CD14-positive monocyte (primary cell): ENCODE measurements around the gene NKAIN2. TPM values are rescaled to one million over a fixed set of nuclear protein-coding genes. Genes with fewer than 3 reads are reported as not detected.

Experiments
- DNase-seq, 3 donors: peaks; one replicate each; pipeline ENCODE4 v3.0.0-alpha.2; 2011 to 2022
- H2AFZ ChIP-seq: 2 replicates; pipeline ENCODE4 v1.6.0; 2012; ENCODE audit warnings: mild to moderate bottlenecking, low read depth, low read length, inconsistent platforms; ENCODE audit not compliant: insufficient read depth, poor library complexity, severe bottlenecking
- H3K27ac ChIP-seq, 2 donors: 1 replicate in 1 of 2; 2 replicates in 1 of 2; pipeline ENCODE4 v1.5.1; 2012 to 2013; ENCODE audit warnings: low read length in 2 of 2, control low read depth in 1 of 2, inconsistent platforms in 1 of 2, low read depth in 1 of 2, mild to moderate bottlenecking in 1 of 2
- H3K27me3 ChIP-seq, 2 donors: one replicate each; pipeline versions ENCODE4 v1.6.0 to v1.6.1; 2011 to 2013; ENCODE audit warnings: low read length in 2 of 2; ENCODE audit not compliant: control insufficient read depth in 2 of 2, insufficient read depth in 2 of 2
- H3K36me3 ChIP-seq, 2 donors: replicated peaks in 1 of 2; 1 replicate in 1 of 2; 2 replicates in 1 of 2; pipeline versions ENCODE4 v1.5.1 to v1.6.1; 2012 to 2013; ENCODE audit warnings: low read length in 2 of 2, control low read depth in 1 of 2, inconsistent platforms in 1 of 2, mild to moderate bottlenecking in 1 of 2; ENCODE audit not compliant: insufficient read depth in 2 of 2, control insufficient read depth in 1 of 2
- H3K4me1 ChIP-seq, 2 donors: 1 replicate in 1 of 2; 2 replicates in 1 of 2; pipeline versions ENCODE4 v1.5.1 to v1.6.1; 2012 to 2013; ENCODE audit warnings: low read length in 2 of 2, control low read depth in 1 of 2, inconsistent platforms in 1 of 2, mild to moderate bottlenecking in 1 of 2, moderate library complexity in 1 of 2; ENCODE audit not compliant: insufficient read depth in 2 of 2, control insufficient read depth in 1 of 2
- H3K4me2 ChIP-seq: replicated peaks from 2 replicates; pipeline ENCODE3; 2012; ENCODE audit warnings: low read length, moderate library complexity, mild to moderate bottlenecking; ENCODE audit not compliant: poor library complexity, severe bottlenecking; ENCODE audit errors: extremely low read depth
- H3K4me3 ChIP-seq, 3 experiments: fragments of 200-600 bp in 1 of 3; sonication (generic) in 1 of 3; replicated peaks in 1 of 3; 1 replicate in 2 of 3; 2 replicates in 1 of 3; pipeline ENCODE4 v1.5.1; 2011 to 2013; ENCODE audit warnings: low read length in 3 of 3, mild to moderate bottlenecking in 3 of 3, control low read depth in 2 of 3, low read depth in 2 of 3, inconsistent platforms in 1 of 3, moderate library complexity in 1 of 3
- H3K79me2 ChIP-seq: 2 replicates; pipeline ENCODE4 v1.6.0; 2012; ENCODE audit warnings: mild to moderate bottlenecking, control low read depth, inconsistent platforms, low read length, moderate library complexity; ENCODE audit not compliant: insufficient read depth
- H3K9ac ChIP-seq: 2 replicates; pipeline ENCODE4 v1.6.0; 2017; ENCODE audit warnings: low read length, mild to moderate bottlenecking; ENCODE audit not compliant: insufficient read depth, poor library complexity, severe bottlenecking
- H3K9me3 ChIP-seq, 2 donors: replicated peaks in 1 of 2; 1 replicate in 1 of 2; 2 replicates in 1 of 2; pipeline versions ENCODE4 v1.5.1 to v1.6.1; 2012 to 2013; ENCODE audit warnings: low read length in 2 of 2, control low read depth in 1 of 2; ENCODE audit not compliant: control insufficient read depth in 1 of 2, insufficient read depth in 1 of 2
- H4K20me1 ChIP-seq: 2 replicates; pipeline ENCODE4 v1.6.0; 2012; ENCODE audit warnings: mild to moderate bottlenecking, low read length, control low read depth, moderate library complexity; ENCODE audit not compliant: insufficient read depth
- H3K27ac Mint-ChIP-seq, 7 donors: one replicate each; pipeline ENCODE4 v1.8.0; 2020; ENCODE audit warnings: mild to moderate bottlenecking in 7 of 7, mixed read lengths in 7 of 7, moderate library complexity in 6 of 7, inconsistent platforms in 2 of 7
- H3K27me3 Mint-ChIP-seq, 3 donors: one replicate each; pipeline ENCODE4 v1.8.0; 2021 to 2022; ENCODE audit warnings: low read depth in 3 of 3, mild to moderate bottlenecking in 3 of 3, mixed read lengths in 3 of 3, moderate library complexity in 3 of 3, inconsistent platforms in 1 of 3
- H3K36me3 Mint-ChIP-seq, 2 donors: one replicate each; pipeline ENCODE4 v1.8.0; 2020; ENCODE audit warnings: mixed read lengths in 2 of 2, inconsistent platforms in 1 of 2, mild to moderate bottlenecking in 1 of 2
- H3K4me1 Mint-ChIP-seq: one replicate; pipeline ENCODE4 v1.8.0; 2020; ENCODE audit warnings: mild to moderate bottlenecking, mixed read lengths
- H3K4me3 Mint-ChIP-seq, 2 donors: one replicate each; pipeline ENCODE4 v1.8.0; 2020; ENCODE audit warnings: mild to moderate bottlenecking in 2 of 2, mixed read lengths in 2 of 2, moderate library complexity in 1 of 2
- H3K9me3 Mint-ChIP-seq, 7 donors: one replicate each; pipeline ENCODE4 v1.8.0; 2020 to 2022; ENCODE audit warnings: mixed read lengths in 7 of 7, mild to moderate bottlenecking in 6 of 7, moderate library complexity in 6 of 7, inconsistent platforms in 2 of 7
- WGBS: methylation state at CpG from one replicate; pipeline ENCODE4 v1.1.5; 2013; ENCODE audit warnings: missing lambda C conversion rate; ENCODE audit not compliant: insufficient coverage; 5-methylcytosine and 5-hydroxymethylcytosine counted together
- intact Hi-C, 2 donors: fragments of 100-400 bp; cut with micrococcal nuclease; formaldehyde crosslinking; loops; one replicate each; pipeline versions ENCODE4 v1.15.0 to v1.15.1; 2023
- polyA plus RNA-seq, 3 donors: library from polyadenylated mRNA; depleted of rRNA in 1 of 3; unstranded in 2 of 3; stranded (reverse) in 1 of 3; fragments of 300-500 nt in 2 of 3; fragments of >200 nt in 1 of 3; fragmentation: Illumina TruSeq in 2 of 3; gene quantifications; 1 replicate in 2 of 3; 2 replicates in 1 of 3; pipeline ENCODE4 v1.2.3, GENCODE V29; 2012 to 2021
- TF ChIP-seq, protein P1 (sequence below): fragments of 200-600 bp; IDR thresholded peaks from one replicate; pipeline ENCODE4 v1.8.0; 2022; ENCODE audit warnings: antibody characterized with exemption, mild to moderate bottlenecking

The NKAIN2 gene
- polyA plus RNA-seq, 3 donors = not detected

- Histone ChIP-seq H3K27ac (no peak overlapping the region), H3K4me2 (no peak overlapping the region), H3K4me1 (peaks cover 10 to 14% of the 10 kb centered on the region in 2 donors), H3K27me3 (peaks cover 40 to 43% of the 10 kb centered on the region in 2 donors), H4K20me1 (no peaks in the 10 kb centered on the region), H3K79me2 (no peaks in the 10 kb centered on the region), H3K9ac (no peak overlapping the region), H2AFZ (no peak overlapping the region), H3K4me3 (no peak overlapping the region), H3K36me3 (no peaks in the 10 kb centered on the region), H3K9me3 (peaks cover 0 to 6% of the 10 kb centered on the region in 2 donors)
- Mint-ChIP-seq H3K4me3 (no peak overlapping the region), H3K4me1 (peaks cover 13% of the 10 kb centered on the region), H3K27ac (no peak overlapping the region), H3K27me3 (peaks cover 29 to 41% (median 39%) of the 10 kb centered on the region in 3 donors), H3K9me3 (peaks cover 0 to 4% (median 0%) of the 10 kb centered on the region in 7 donors), H3K36me3 (no peaks in the 10 kb centered on the region)
- TF ChIP-seq, protein P1, sequence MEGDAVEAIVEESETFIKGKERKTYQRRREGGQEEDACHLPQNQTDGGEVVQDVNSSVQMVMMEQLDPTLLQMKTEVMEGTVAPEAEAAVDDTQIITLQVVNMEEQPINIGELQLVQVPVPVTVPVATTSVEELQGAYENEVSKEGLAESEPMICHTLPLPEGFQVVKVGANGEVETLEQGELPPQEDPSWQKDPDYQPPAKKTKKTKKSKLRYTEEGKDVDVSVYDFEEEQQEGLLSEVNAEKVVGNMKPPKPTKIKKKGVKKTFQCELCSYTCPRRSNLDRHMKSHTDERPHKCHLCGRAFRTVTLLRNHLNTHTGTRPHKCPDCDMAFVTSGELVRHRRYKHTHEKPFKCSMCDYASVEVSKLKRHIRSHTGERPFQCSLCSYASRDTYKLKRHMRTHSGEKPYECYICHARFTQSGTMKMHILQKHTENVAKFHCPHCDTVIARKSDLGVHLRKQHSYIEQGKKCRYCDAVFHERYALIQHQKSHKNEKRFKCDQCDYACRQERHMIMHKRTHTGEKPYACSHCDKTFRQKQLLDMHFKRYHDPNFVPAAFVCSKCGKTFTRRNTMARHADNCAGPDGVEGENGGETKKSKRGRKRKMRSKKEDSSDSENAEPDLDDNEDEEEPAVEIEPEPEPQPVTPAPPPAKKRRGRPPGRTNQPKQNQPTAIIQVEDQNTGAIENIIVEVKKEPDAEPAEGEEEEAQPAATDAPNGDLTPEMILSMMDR = no peak
- WGBS = no CpG with 5 or more reads among the region's 1 CpG
- DNase-seq = no peak
- intact Hi-C loops = loop anchor here in 1 of 2 donors (10.0 kb wide), 1 partner anchor 1049 kb away; no protein-coding TSS in a partner anchor
These were observed 2.3 kb downstream of the NKAIN2 start for GRCh38 chr6:123805921-123806320.

DNA sequence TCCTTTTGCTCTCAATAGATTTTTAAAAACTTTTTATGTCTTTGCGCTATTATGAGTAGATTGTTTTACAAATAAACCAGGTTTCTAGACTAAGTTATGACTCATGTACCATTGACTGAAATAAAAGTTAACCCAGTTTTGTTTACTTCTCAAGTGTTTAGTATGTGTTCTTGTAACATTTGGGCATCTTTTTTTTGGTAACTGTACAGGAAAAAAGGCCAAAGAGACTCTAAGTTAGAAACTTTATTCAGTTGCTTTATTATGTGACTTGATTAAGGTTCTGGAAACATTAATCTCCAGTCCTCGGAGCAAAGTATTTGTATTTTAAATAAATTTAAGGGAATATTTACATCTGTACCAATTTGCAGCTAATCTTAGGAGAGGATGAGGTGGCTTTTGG is 2.9 kb downstream of the NKAIN2 start:
- no peaks in the 10 kb centered on the region for H3K36me3 ChIP-seq
- DNase-seq = no peak

More for the DNA sequence above, 2.9 kb downstream of the NKAIN2 start:
- Histone ChIP-seq H3K4me3 (no peak overlapping the region), H3K27ac (no peak overlapping the region), H3K79me2 (no peaks in the 10 kb centered on the region), H3K4me1 (peaks cover 10 to 14% of the 10 kb centered on the region in 2 donors), H2AFZ (no peak overlapping the region), H3K9me3 (peaks cover 0 to 6% of the 10 kb centered on the region in 2 donors), H4K20me1 (no peaks in the 10 kb centered on the region), H3K27me3 (peaks cover 40% of the 10 kb centered on the region in 2 donors), H3K9ac (no peak overlapping the region), H3K4me2 (no peak overlapping the region)
- Mint-ChIP-seq H3K9me3 (peaks cover 0 to 4% (median 0%) of the 10 kb centered on the region in 7 donors), H3K27ac (no peak overlapping the region), H3K36me3 (no peaks in the 10 kb centered on the region), H3K4me1 (peaks cover 13% of the 10 kb centered on the region), H3K27me3 (peaks cover 29 to 39% (median 37%) of the 10 kb centered on the region in 3 donors), H3K4me3 (no peak overlapping the region)
- intact Hi-C loops = loop anchor here in 1 of 2 donors (10.0 kb wide), 1 partner anchor 1048 kb away; no protein-coding TSS in a partner anchor
- no CpG with 5 or more reads among the region's 2 CpGs for WGBS
- TF ChIP-seq, protein P1 = no peak
